HCEC 1CT (cell line): Measurements from ENCODE around the gene CCL14.

Experiments
- DNase-seq: peaks from one replicate; pipeline ENCODE4 v3.0.0-alpha.2; 2017

The CCL14 gene

GRCh38 chr17:35988164-35988563 is 1.6 kb upstream of the CCL14 start:
- DNase-seq, result no peak

- no peak for DNase-seq
Observed at GRCh38 chr17:35984140-35984539, 2.4 kb downstream of the CCL14 start.

- no peak for DNase-seq
Observed at GRCh38 chr17:35982409-35983191, 3.9 kb downstream of the CCL14 start.

GRCh38 chr17:35981908-35982330 is 4.6 kb downstream of the CCL14 start:
- DNase-seq, result no peak

- DNase-seq, result no peak
Observed at GRCh38 chr17:35981246-35981645, 5.3 kb downstream of the CCL14 start, which contains the start of gene CCL16. CCL16 (minus strand) TSS chr17:35981497; CDS start chr17:35981420, 77 bp downstream.

GRCh38 chr17:35978346-35978745 is 8.2 kb downstream of the CCL14 start:
- DNase-seq, result no peak

- no peak for DNase-seq
Observed at GRCh38 chr17:35977509-35977908, 9.0 kb downstream of the CCL14 start.

GRCh38 chr17:35973333-35974260 is 12.9 kb downstream of the CCL14 start:
- peak; percentile 24 for DNase-seq

- no peak for DNase-seq
Observed at GRCh38 chr17:35972945-35973332, 13.6 kb downstream of the CCL14 start.

- no peak for DNase-seq
Observed at GRCh38 chr17:35972535-35972934, 14.0 kb downstream of the CCL14 start.

GRCh38 chr17:35972066-35972465 is 14.5 kb downstream of the CCL14 start:
- DNase-seq, result no peak

GRCh38 chr17:35969558-35970380 is 16.8 kb downstream of the CCL14 start:
- peak; percentile 44 for DNase-seq

GRCh38 chr17:35968520-35969054 is 17.9 kb downstream of the CCL14 start:
- no peak for DNase-seq

GRCh38 chr17:35965272-35965671 is 21.3 kb downstream of the CCL14 start:
- no peak for DNase-seq

GRCh38 chr17:35963663-35964062 is 22.9 kb downstream of the CCL14 start:
- DNase-seq, result no peak

- DNase-seq, result no peak
Observed at GRCh38 chr17:35953720-35954119, 32.8 kb downstream of the CCL14 start.

- DNase-seq, result no peak
Observed at GRCh38 chr17:35949401-35949800, 37.1 kb downstream of the CCL14 start.

GRCh38 chr17:35948092-35948491 is 38.4 kb downstream of the CCL14 start:
- no peak for DNase-seq

- peak; percentile 19 for DNase-seq
Observed at GRCh38 chr17:35947156-35947585, 39.4 kb downstream of the CCL14 start.

GRCh38 chr17:35944151-35944550 is 42.4 kb downstream of the CCL14 start:
- DNase-seq, result no peak

- DNase-seq, result no peak
Observed at GRCh38 chr17:35943537-35943936, 43.0 kb downstream of the CCL14 start, which contains the start of gene LYZL6. LYZL6 (minus strand) TSS chr17:35943713; CDS start chr17:35939356, 4,357 bp downstream.

GRCh38 chr17:35942588-35943186 is 43.8 kb downstream of the CCL14 start:
- no peak for DNase-seq
